ENCODE results near the gene KRT71. TPM values are rescaled to one million over a fixed set of nuclear protein-coding genes. Genes with fewer than 3 reads are reported as not detected.

Gene KRT71
- total RNA-seq, 1 experiment from 2014 or later, result not detected

GRCh38 chr12:52525661-52526499 lies 27.1 kb downstream of the KRT71 start:
- in situ Hi-C loops (cut with HindIII; ENCODE audit: low sequenced_read_pairs), result no loop called here
- no peak for DNase-seq (ENCODE audit: low spot score)

GRCh38 chr12:52524898-52525591 lies 27.9 kb downstream of the KRT71 start:
- no peak for DNase-seq (ENCODE audit: low spot score)
- in situ Hi-C loops (cut with HindIII; ENCODE audit: low sequenced_read_pairs), result no loop called here

GRCh38 chr12:52524241-52524897 lies 28.6 kb downstream of the KRT71 start:
- no peak for DNase-seq (ENCODE audit: low spot score)
- in situ Hi-C loops (cut with HindIII; ENCODE audit: low sequenced_read_pairs), result no loop called here

- no peak for DNase-seq (ENCODE audit: low spot score)
- in situ Hi-C loops (cut with HindIII; ENCODE audit: low sequenced_read_pairs), result no loop called here
These were observed 29.1 kb downstream of the KRT71 start for GRCh38 chr12:52523824-52524223.

GRCh38 chr12:52522346-52523011 lies 30.5 kb downstream of the KRT71 start:
- DNase-seq (ENCODE audit: low spot score), result no peak
- in situ Hi-C loops (cut with HindIII; ENCODE audit: low sequenced_read_pairs), result no loop called here

GRCh38 chr12:52521568-52522266 lies 31.2 kb downstream of the KRT71 start:
- in situ Hi-C loops (cut with HindIII; ENCODE audit: low sequenced_read_pairs), result no loop called here
- DNase-seq (ENCODE audit: low spot score), result no peak

GRCh38 chr12:52521175-52521567 lies 31.8 kb downstream of the KRT71 start:
- in situ Hi-C loops (cut with HindIII; ENCODE audit: low sequenced_read_pairs), result no loop called here
- DNase-seq (ENCODE audit: low spot score), result no peak

GRCh38 chr12:52519826-52520662 lies 32.9 kb downstream of the KRT71 start, which contains the start of gene KRT5:
KRT5 (minus strand) TSS chr12:52520394; CDS start chr12:52520296, 98 bp downstream.
- no peak for DNase-seq (ENCODE audit: low spot score)
- in situ Hi-C loops (cut with HindIII; ENCODE audit: low sequenced_read_pairs), result no loop called here

- DNase-seq (ENCODE audit: low spot score), result no peak
- in situ Hi-C loops (cut with HindIII; ENCODE audit: low sequenced_read_pairs), result no loop called here
These were observed 33.6 kb downstream of the KRT71 start for GRCh38 chr12:52519387-52519703.

- in situ Hi-C loops (cut with HindIII; ENCODE audit: low sequenced_read_pairs), result no loop called here
- DNase-seq (ENCODE audit: low spot score), result no peak
These were observed 34.2 kb downstream of the KRT71 start for GRCh38 chr12:52518574-52519386.

GRCh38 chr12:52517888-52518287 lies 35.1 kb downstream of the KRT71 start:
- DNase-seq (ENCODE audit: low spot score), result no peak

GRCh38 chr12:52517005-52517835 lies 35.7 kb downstream of the KRT71 start:
- no peak for DNase-seq (ENCODE audit: low spot score)

More at GRCh38 chr12:52517888-52518287, 35.1 kb downstream of the KRT71 start:
- in situ Hi-C loops (cut with HindIII; ENCODE audit: low sequenced_read_pairs), result no loop called here

GRCh38 chr12:52515927-52516831 lies 36.8 kb downstream of the KRT71 start:
- no peak for DNase-seq (ENCODE audit: low spot score)
- in situ Hi-C loops (cut with HindIII; ENCODE audit: low sequenced_read_pairs), result no loop called here

More at GRCh38 chr12:52517005-52517835, 35.7 kb downstream of the KRT71 start:
- in situ Hi-C loops (cut with HindIII; ENCODE audit: low sequenced_read_pairs), result no loop called here

GRCh38 chr12:52515319-52515646 lies 37.7 kb downstream of the KRT71 start:
- DNase-seq (ENCODE audit: low spot score), result no peak
- in situ Hi-C loops (cut with HindIII; ENCODE audit: low sequenced_read_pairs), result no loop called here

- in situ Hi-C loops (cut with HindIII; ENCODE audit: low sequenced_read_pairs), result no loop called here
- no peak for DNase-seq (ENCODE audit: low spot score)
These were observed 38.2 kb downstream of the KRT71 start for GRCh38 chr12:52514471-52515318.
